ENCODE data around the gene MYO10. TPM values are rescaled to one million over a fixed set of nuclear protein-coding genes. Genes with fewer than 3 reads are reported as not detected.

Gene MYO10
- total RNA-seq, 4 donors from 2014 or later = 34.7 to 122 (median 71.2) TPM

DNA sequence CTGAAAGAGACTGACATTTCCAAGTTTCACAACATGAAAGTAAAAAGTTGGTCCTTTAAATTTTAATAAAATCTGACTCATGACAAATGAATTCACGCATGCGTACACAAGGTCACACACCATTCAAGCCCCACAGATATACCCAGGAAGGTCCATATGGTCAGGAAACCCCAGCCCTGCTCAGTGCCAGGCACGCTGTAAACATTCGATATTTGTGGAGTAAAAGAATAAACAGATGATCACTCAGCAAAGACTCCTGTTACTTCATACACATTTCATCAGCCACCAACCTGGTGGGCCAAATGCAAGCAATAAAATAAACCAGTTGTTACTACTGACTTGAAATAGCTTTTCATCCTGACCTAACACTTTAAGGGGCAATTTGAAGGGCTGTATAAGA is 161.3 kb downstream of the MYO10 start:
- Histone ChIP-seq H3K4me3 (no peak overlapping the region), H3K36me3 (peaks cover 0 to 20% (median 0%) of the 10 kb centered on the region in 3 donors), H3K9me3 (no peaks in the 10 kb centered on the region), H3K27me3 (no peaks in the 10 kb centered on the region), H3K4me1 (no peaks in the 10 kb centered on the region), H3K27ac (no peak overlapping the region)
- DNase-seq = no peak
- no peak for TF ChIP-seq POLR2A (IDR thresholded peaks at IDR 0.05)
- TF ChIP-seq, protein P1, sequence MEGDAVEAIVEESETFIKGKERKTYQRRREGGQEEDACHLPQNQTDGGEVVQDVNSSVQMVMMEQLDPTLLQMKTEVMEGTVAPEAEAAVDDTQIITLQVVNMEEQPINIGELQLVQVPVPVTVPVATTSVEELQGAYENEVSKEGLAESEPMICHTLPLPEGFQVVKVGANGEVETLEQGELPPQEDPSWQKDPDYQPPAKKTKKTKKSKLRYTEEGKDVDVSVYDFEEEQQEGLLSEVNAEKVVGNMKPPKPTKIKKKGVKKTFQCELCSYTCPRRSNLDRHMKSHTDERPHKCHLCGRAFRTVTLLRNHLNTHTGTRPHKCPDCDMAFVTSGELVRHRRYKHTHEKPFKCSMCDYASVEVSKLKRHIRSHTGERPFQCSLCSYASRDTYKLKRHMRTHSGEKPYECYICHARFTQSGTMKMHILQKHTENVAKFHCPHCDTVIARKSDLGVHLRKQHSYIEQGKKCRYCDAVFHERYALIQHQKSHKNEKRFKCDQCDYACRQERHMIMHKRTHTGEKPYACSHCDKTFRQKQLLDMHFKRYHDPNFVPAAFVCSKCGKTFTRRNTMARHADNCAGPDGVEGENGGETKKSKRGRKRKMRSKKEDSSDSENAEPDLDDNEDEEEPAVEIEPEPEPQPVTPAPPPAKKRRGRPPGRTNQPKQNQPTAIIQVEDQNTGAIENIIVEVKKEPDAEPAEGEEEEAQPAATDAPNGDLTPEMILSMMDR (IDR thresholded peaks at IDR 0.05) = no peak

DNA sequence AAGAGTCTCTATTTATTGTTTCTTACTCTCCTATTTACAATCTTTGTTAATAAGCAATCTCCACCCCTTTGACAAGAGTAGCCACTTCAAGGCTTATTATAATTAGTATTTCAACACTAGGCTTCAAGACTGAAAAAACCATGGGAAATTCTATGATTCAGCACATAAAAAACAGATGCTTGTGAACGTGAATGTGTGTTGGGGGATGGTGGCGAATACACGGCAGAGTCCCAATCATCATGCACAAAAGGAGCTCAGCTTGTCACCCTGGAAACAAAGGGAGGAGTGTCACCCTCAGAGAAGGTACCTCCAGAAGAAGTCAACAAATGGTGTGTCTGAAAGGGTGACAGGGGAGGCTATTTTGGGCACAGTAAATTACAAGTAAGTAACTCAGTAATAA is 162.1 kb downstream of the MYO10 start:
- Histone ChIP-seq H3K27me3 (no peaks in the 10 kb centered on the region), H3K4me1 (no peaks in the 10 kb centered on the region), H3K4me3 (no peak overlapping the region), H3K36me3 (peaks cover 0 to 23% (median 0%) of the 10 kb centered on the region in 3 donors), H3K9me3 (no peaks in the 10 kb centered on the region), H3K27ac (no peak overlapping the region)
- DNase-seq = no peak
- no peak for TF ChIP-seq POLR2A (IDR thresholded peaks at IDR 0.05)
- TF ChIP-seq, protein P1 (IDR thresholded peaks at IDR 0.05) = no peak

DNA sequence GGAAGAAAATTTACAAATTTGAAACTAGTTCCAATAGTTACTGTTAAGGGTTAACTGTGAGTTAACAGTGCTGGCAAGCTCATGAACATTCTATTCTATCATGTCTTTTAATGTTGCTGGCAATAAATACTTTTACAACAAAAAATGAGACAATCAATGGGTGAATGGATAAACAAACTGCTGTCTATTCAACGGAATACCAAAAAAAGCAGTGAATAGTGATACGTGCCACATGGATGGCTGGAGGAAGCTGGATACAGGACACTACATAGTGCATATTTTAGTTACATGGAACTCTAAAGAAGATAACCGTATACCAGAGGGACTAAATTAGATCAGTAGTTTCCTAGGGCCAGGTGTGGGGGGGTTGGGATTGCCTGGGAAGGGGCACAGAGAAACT is 163.5 kb downstream of the MYO10 start:
- H3K36me3 ChIP-seq = peaks cover 0 to 16% (median 0%) of the 10 kb centered on the region in 3 donors
- no peaks in the 10 kb centered on the region for H3K27me3 ChIP-seq
- no peak for DNase-seq
- no peak overlapping the region for H3K4me3 ChIP-seq
- no peak overlapping the region for H3K27ac ChIP-seq
- TF ChIP-seq, protein P1 (IDR thresholded peaks at IDR 0.05) = no peak
- TF ChIP-seq POLR2A (IDR thresholded peaks at IDR 0.05) = no peak
- no peaks in the 10 kb centered on the region for H3K4me1 ChIP-seq
- H3K9me3 ChIP-seq = no peaks in the 10 kb centered on the region

DNA sequence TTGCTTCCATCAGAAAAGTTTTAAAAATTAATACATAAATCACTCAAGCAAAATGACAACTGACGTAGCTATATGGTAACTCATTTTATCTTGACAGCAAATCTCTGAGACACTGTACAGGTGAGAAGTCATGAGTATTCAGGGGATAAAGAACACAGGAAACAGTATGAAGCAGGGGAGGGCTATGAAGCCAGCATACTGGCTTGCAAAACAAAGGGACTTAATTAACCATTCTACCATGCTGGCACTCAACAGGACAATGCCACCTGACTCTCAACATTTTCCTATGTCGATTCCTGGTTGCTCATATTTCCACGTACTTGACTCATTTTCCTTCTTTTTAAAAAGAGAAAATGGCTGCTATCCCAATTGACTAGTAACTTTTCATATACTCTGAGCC is 167.9 kb downstream of the MYO10 start:
- TF ChIP-seq, protein P1 (IDR thresholded peaks at IDR 0.05) = no peak
- TF ChIP-seq POLR2A (IDR thresholded peaks at IDR 0.05) = no peak
- DNase-seq = no peak
- Histone ChIP-seq H3K4me1 (no peaks in the 10 kb centered on the region), H3K27me3 (no peaks in the 10 kb centered on the region), H3K9me3 (no peaks in the 10 kb centered on the region), H3K27ac (no peak overlapping the region), H3K4me3 (no peak overlapping the region), H3K36me3 (peaks cover 0 to 42% (median 0%) of the 10 kb centered on the region in 3 donors)

DNA sequence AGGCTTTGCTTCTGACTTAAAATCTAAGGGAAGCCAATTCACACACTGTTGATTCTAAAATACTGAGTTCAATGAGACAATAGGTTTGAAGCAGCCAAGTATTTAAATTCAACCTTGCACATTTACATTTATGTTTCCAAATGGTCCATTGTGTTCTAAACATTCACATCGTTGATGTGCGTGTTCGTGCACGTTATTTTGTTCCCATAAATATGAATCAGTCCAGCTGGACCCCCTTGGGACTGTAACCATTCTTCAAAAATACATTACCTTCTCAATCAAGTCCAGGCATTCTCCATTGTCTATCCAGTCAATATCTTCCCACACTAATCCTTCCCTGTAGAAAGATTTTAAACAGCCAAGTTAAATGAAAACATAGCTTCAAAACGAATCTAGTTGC is 172.9 kb downstream of the MYO10 start:
- no peaks in the 10 kb centered on the region for H3K9me3 ChIP-seq
- no peaks in the 10 kb centered on the region for H3K4me1 ChIP-seq
- H3K27me3 ChIP-seq = no peaks in the 10 kb centered on the region
- no peak overlapping the region for H3K27ac ChIP-seq
- DNase-seq = no peak
- no peak overlapping the region for H3K4me3 ChIP-seq
- no peak for TF ChIP-seq POLR2A (IDR thresholded peaks at IDR 0.05)
- TF ChIP-seq, protein P1 (IDR thresholded peaks at IDR 0.05) = no peak
- peaks cover 0 to 64% (median 0%) of the 10 kb centered on the region in 3 donors for H3K36me3 ChIP-seq

Data from Peyer's patch (tissue), 4 donors.